HepG2 (cell line): ENCODE data around the gene LAPTM4A. TPM values are rescaled to one million over a fixed set of nuclear protein-coding genes. Genes with fewer than 3 reads are reported as not detected.
A peak's percentile ranks its signal among the peaks of the same experiment; 100 is the strongest.

Experiments
- CTCF ChIP-seq: sonication (generic); formaldehyde crosslinking; IDR thresholded peaks from 2 replicates; pipeline ENCODE4 v1.5.0; 2020; ENCODE audit warnings: mild to moderate bottlenecking, missing genetic modification reagents, moderate library complexity
- EHMT2 ChIP-seq: fragments of 200-600 bp; sonication (generic); IDR thresholded peaks from 2 replicates; pipeline ENCODE4 v1.7.0; 2017; ENCODE audit warnings: antibody characterized with exemption, low read depth, low read length, borderline replicate concordance
- HOXA5 ChIP-seq: sonication (generic); formaldehyde crosslinking; IDR thresholded peaks from 2 replicates; pipeline ENCODE4 v1.4.0; 2020; ENCODE audit warnings: missing genetic modification reagents
- MED1 ChIP-seq: sonication (generic); formaldehyde crosslinking; IDR thresholded peaks from 2 replicates; pipeline ENCODE4 v1.4.0; 2020; ENCODE audit warnings: missing genetic modification reagents
- NCOA1 ChIP-seq: sonication (generic); formaldehyde crosslinking; IDR thresholded peaks from 2 replicates; pipeline ENCODE4 v1.9.0; 2021; ENCODE audit warnings: missing genetic modification reagents
- SALL1 ChIP-seq: sonication (generic); formaldehyde crosslinking; IDR thresholded peaks from 2 replicates; pipeline ENCODE4 v1.8.0; 2022; ENCODE audit warnings: mild to moderate bottlenecking, missing genetic modification reagents
- TEAD2 ChIP-seq: sonication (generic); formaldehyde crosslinking; IDR thresholded peaks from 2 replicates; pipeline ENCODE4 v1.9.0; 2021; ENCODE audit warnings: missing genetic modification reagents
- THAP8 ChIP-seq: sonication (generic); formaldehyde crosslinking; IDR thresholded peaks from 2 replicates; pipeline ENCODE4 v1.5.1; 2020; ENCODE audit warnings: missing genetic modification reagents, mild to moderate bottlenecking, borderline replicate concordance
- ZBTB33 ChIP-seq: sonication (generic); formaldehyde crosslinking; IDR thresholded peaks from 2 replicates; pipeline ENCODE4 v1.4.0; 2020; ENCODE audit warnings: missing genetic modification reagents
- ZBTB38 ChIP-seq: sonication (generic); formaldehyde crosslinking; IDR thresholded peaks from 2 replicates; pipeline ENCODE4 v1.5.1; 2020; ENCODE audit warnings: mild to moderate bottlenecking, missing genetic modification reagents
- ZC3H13 ChIP-seq: sonication (generic); formaldehyde crosslinking; IDR thresholded peaks from 2 replicates; pipeline ENCODE4 v1.8.1; 2023; ENCODE audit warnings: mild to moderate bottlenecking, missing genetic modification reagents, moderate library complexity
- ZFP90 ChIP-seq: sonication (generic); formaldehyde crosslinking; IDR thresholded peaks from 2 replicates; pipeline ENCODE4 v1.8.0; 2022; ENCODE audit warnings: missing genetic modification reagents, mild to moderate bottlenecking, inconsistent platforms, borderline replicate concordance
- ZFYVE20 ChIP-seq: sonication (generic); formaldehyde crosslinking; IDR thresholded peaks from 2 replicates; pipeline ENCODE4 v1.8.0; 2023; ENCODE audit warnings: low read depth, mild to moderate bottlenecking, moderate library complexity, missing genetic modification reagents, borderline replicate concordance
- ZMYM2 ChIP-seq: sonication (generic); formaldehyde crosslinking; IDR thresholded peaks from 2 replicates; pipeline ENCODE4 v1.8.0; 2022; ENCODE audit warnings: mild to moderate bottlenecking, missing genetic modification reagents
- ZNF564 ChIP-seq: sonication (generic); formaldehyde crosslinking; IDR thresholded peaks from 2 replicates; pipeline ENCODE4 v1.8.1; 2023; ENCODE audit warnings: mild to moderate bottlenecking, missing genetic modification reagents
- ZNF724P ChIP-seq: sonication (generic); formaldehyde crosslinking; IDR thresholded peaks from 2 replicates; pipeline ENCODE4 v1.8.0; 2022; ENCODE audit warnings: missing genetic modification reagents, borderline replicate concordance
- polyA plus RNA-seq, 8 experiments: library from polyadenylated mRNA; depleted of rRNA in 3 of 8; stranded (reverse) in 7 of 8; unstranded in 1 of 8; fragments of >200 nt; fragmentation: Illumina TruSeq in 4 of 8; extraction: Trizol in 4 of 8; gene quantifications; 2 replicates each; pipeline versions ENCODE4 v1.2.1 to v1.2.3, GENCODE V29; 2011 to 2016; ENCODE audit warnings: low read depth in 4 of 8, missing spikeins in 1 of 8, mixed read lengths in 1 of 8; ENCODE audit not compliant: insufficient read depth in 1 of 8
- total RNA-seq, 5 experiments: library from RNA; depleted of rRNA; stranded (reverse); fragments of >200 nt; fragmentation: Illumina TruSeq; extraction: Trizol; gene quantifications; 2 replicates each; pipeline ENCODE4 v1.2.3, GENCODE V29; 2016; ENCODE audit warnings: low read depth in 1 of 5
- TF ChIP-seq, protein P1 (sequence below), 2 experiments: sonication (generic) in 1 of 2; formaldehyde crosslinking in 1 of 2; IDR thresholded peaks; 2 replicates each; pipeline versions ENCODE4 v1.4.0 to v1.6.1; 2018 to 2020; ENCODE audit warnings: missing genetic modification reagents in 2 of 2, borderline replicate concordance in 1 of 2, low read depth in 1 of 2, mild to moderate bottlenecking in 1 of 2, missing biosample characterization in 1 of 2

The LAPTM4A gene
- total and polyA plus RNA-seq, 2 of the 13 experiments (the other 11 are each of a cell fraction or from before 2014, with no cell fraction given) = 116 to 558 TPM

- TF ChIP-seq, protein P1, sequence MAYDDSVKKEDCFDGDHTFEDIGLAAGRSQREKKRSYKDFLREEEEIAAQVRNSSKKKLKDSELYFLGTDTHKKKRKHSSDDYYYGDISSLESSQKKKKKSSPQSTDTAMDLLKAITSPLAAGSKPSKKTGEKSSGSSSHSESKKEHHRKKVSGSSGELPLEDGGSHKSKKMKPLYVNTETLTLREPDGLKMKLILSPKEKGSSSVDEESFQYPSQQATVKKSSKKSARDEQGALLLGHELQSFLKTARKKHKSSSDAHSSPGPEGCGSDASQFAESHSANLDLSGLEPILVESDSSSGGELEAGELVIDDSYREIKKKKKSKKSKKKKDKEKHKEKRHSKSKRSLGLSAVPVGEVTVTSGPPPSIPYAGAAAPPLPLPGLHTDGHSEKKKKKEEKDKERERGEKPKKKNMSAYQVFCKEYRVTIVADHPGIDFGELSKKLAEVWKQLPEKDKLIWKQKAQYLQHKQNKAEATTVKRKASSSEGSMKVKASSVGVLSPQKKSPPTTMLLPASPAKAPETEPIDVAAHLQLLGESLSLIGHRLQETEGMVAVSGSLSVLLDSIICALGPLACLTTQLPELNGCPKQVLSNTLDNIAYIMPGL (CRISPR knock-in tag; IDR thresholded peaks at IDR 0.05; ENCODE audit: borderline replicate concordance in 1 of 2, low read depth in 1 of 2) = 0 out of 4 replicates have a peak, but pooled peaks of 1 of the 2 experiments have one; percentile 42
- peak; percentile 68 for TF ChIP-seq SALL1 (CRISPR knock-in tag)
- TF ChIP-seq TEAD2 (CRISPR knock-in tag) = no peak
- no peak for TF ChIP-seq HOXA5 (CRISPR knock-in tag)
- peak; percentile 20 for TF ChIP-seq CTCF (CRISPR knock-in tag)
- TF ChIP-seq EHMT2 = peak; percentile 41; the same call in 1 of the 2 replicates
- TF ChIP-seq ZBTB33 (CRISPR knock-in tag) = peak; percentile 39; the same call in 1 of the 2 replicates
- no peak for TF ChIP-seq ZC3H13 (CRISPR knock-in tag)
- TF ChIP-seq ZFYVE20 (CRISPR knock-in tag) = no peak
- TF ChIP-seq ZMYM2 (CRISPR knock-in tag) = 0 out of 2 replicates have a peak, but pooled peaks have one; percentile 21
- TF ChIP-seq ZNF724P (CRISPR knock-in tag) = peak; percentile 53; the same call in 1 of the 2 replicates
- TF ChIP-seq THAP8 (CRISPR knock-in tag) = no peak
- 0 out of 2 replicates have a peak, but pooled peaks have one; percentile 9 for TF ChIP-seq ZNF564 (CRISPR knock-in tag)
- TF ChIP-seq NCOA1 = no peak
- TF ChIP-seq ZFP90 (CRISPR knock-in tag) = 0 out of 2 replicates have a peak, but pooled peaks have one; percentile 65
- peak; percentile 99 for TF ChIP-seq ZBTB38
- TF ChIP-seq MED1 (CRISPR knock-in tag) = 0 out of 2 replicates have a peak, but pooled peaks have one; percentile 21
These were observed 45.4 kb downstream of the LAPTM4A start (continued) for GRCh38 chr2:20005891-20006470.
